K562 (cell line): ENCODE data around the gene RABL6.

ENCODE experiments used
- ATF2 ChIP-seq: sonication (generic); formaldehyde crosslinking; IDR thresholded peaks from 2 replicates; pipeline ENCODE4 v1.8.1; 2022; ENCODE audit warnings: missing genetic modification reagents
- EZH2 ChIP-seq: IDR thresholded peaks from 2 replicates; pipeline ENCODE4 v1.6.1; 2012; ENCODE audit warnings: low read depth, mild to moderate bottlenecking, inconsistent platforms, low read length, borderline replicate concordance
- GABPA ChIP-seq: fragments of 200-800 bp; sonication (Bioruptor generic); conservative IDR thresholded peaks from 2 replicates; pipeline ENCODE4 v1.6.1; 2016; ENCODE audit warnings: low read depth, missing genetic modification characterization, missing compliant biosample characterization
- HIVEP1 ChIP-seq: fragments of 250-450 bp; sonication (Bioruptor Pico); IDR thresholded peaks from 2 replicates; pipeline ENCODE4 v1.4.0; 2020; ENCODE audit warnings: mild to moderate bottlenecking
- TAF15 ChIP-seq: fragments of 200-400 bp; formaldehyde crosslinking; IDR thresholded peaks from 2 replicates; pipeline ENCODE4 v1.6.1; 2017; ENCODE audit warnings: mild to moderate bottlenecking, low read depth, low read length, moderate library complexity
- ZMIZ1 ChIP-seq, 2 experiments: fragments of 150-350 bp in 1 of 2; IDR thresholded peaks; 2 replicates each; pipeline ENCODE4 v1.6.1; 2012 to 2016; ENCODE audit warnings: low read depth in 2 of 2, low read length in 2 of 2, mild to moderate bottlenecking in 1 of 2, moderate library complexity in 1 of 2

- no peak for TF ChIP-seq GABPA
- no peak for TF ChIP-seq ZMIZ1 (IDR thresholded peaks at IDR 0.05; ENCODE audit: low read depth in 2 of 2, low read length in 2 of 2)
- TF ChIP-seq TAF15: no peak
- no peak for TF ChIP-seq ATF2 (CRISPR knock-in tag)
- TF ChIP-seq EZH2: no peak
- no peak for TF ChIP-seq HIVEP1 (CRISPR knock-in tag)
These were observed 15.6 kb downstream of the RABL6 start for GRCh38 chr9:136823136-136824046.
